Neutrophil (primary cell): Measurements from ENCODE around the gene DBNL.
A peak's percentile ranks its signal among the peaks of the same experiment; 100 is the strongest.

Experiments
- H3K27ac ChIP-seq: fragments of 200-600 bp; sonication (generic); 2 replicates; pipeline ENCODE4 v1.5.1; 2016; ENCODE audit warnings: mild to moderate bottlenecking, moderate library complexity
- H3K27me3 ChIP-seq: fragments of 200-600 bp; sonication (generic); 2 replicates; pipeline ENCODE4 v1.6.0; 2016; ENCODE audit warnings: mild to moderate bottlenecking
- H3K36me3 ChIP-seq: fragments of 200-600 bp; sonication (generic); 2 replicates; pipeline ENCODE4 v1.5.1; 2017
- H3K4me1 ChIP-seq, 2 experiments: fragments of 200-600 bp in 1 of 2; sonication (generic) in 1 of 2; 1 replicate in 1 of 2; 2 replicates in 1 of 2; pipeline versions ENCODE4 v1.5.1 to v1.6.1; 2013 to 2016; ENCODE audit warnings: low read depth in 1 of 2, low read length in 1 of 2, mild to moderate bottlenecking in 1 of 2, moderate library complexity in 1 of 2; ENCODE audit not compliant: control insufficient read depth in 1 of 2, insufficient read depth in 1 of 2
- H3K4me3 ChIP-seq, 2 experiments: fragments of 200-600 bp in 1 of 2; sonication (generic) in 1 of 2; 1 replicate in 1 of 2; 2 replicates in 1 of 2; pipeline ENCODE4 v1.5.1; 2013 to 2016; ENCODE audit warnings: low read depth in 1 of 2, low read length in 1 of 2, mild to moderate bottlenecking in 1 of 2, moderate library complexity in 1 of 2
- H3K9me3 ChIP-seq: fragments of 200-600 bp; sonication (generic); 2 replicates; pipeline ENCODE4 v1.5.1; 2016
- CTCF ChIP-seq: fragments of 200-600 bp; sonication (generic); IDR thresholded peaks from 2 replicates; pipeline ENCODE4 v1.5.1; 2016; ENCODE audit warnings: antibody characterized with exemption

Gene DBNL

DNA sequence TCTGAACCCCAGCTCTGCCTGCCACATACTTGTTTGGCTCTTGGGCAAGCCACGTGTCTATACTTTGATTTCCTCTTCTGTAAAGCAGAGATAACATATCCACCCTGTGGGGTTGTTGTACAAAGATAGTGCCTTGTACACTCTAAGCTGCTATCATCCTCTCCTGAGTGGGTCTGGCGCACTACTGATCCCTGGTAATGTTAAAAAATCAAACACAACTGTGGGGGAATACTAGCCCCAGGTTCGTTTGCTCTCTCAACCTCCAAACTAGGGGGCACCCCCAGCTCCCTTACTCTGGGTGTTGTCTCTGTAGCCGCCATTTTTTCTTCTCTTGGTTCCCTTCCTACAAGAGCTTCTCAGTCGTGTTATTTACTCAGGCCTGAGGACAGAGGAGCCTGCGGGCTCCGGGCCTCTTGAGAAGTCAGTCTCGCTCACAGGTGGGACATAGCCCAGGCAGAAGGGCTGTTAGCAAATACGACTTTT lies 36.8 kb downstream of the DBNL start:
- Histone ChIP-seq H3K27ac (peak overlapping the region; percentile 99), H3K27me3 (no peaks in the 10 kb centered on the region), H3K36me3 (peaks cover 45% of the 10 kb centered on the region), H3K9me3 (no peaks in the 10 kb centered on the region), H3K4me1 (peaks cover 19 to 21% of the 10 kb centered on the region in 2 experiments), H3K4me3 (peak overlapping the region; percentile 80 to 86)
- TF ChIP-seq CTCF, result no peak

- Histone ChIP-seq H3K9me3 (no peaks in the 10 kb centered on the region), H3K27me3 (no peaks in the 10 kb centered on the region), H3K4me1 (peaks cover 19 to 21% of the 10 kb centered on the region in 2 experiments), H3K27ac (peak overlapping the region; percentile 99), H3K4me3 (peak overlapping the region; percentile 75 to 86), H3K36me3 (peaks cover 31% of the 10 kb centered on the region)
- no peak for TF ChIP-seq CTCF
Measured at GRCh38 chr7:44082541-44083207, 38.2 kb downstream of the DBNL start.

- Histone ChIP-seq H3K4me3 (no peak overlapping the region), H3K27me3 (no peaks in the 10 kb centered on the region), H3K4me1 (peaks cover 19 to 21% of the 10 kb centered on the region in 2 experiments), H3K27ac (no peak overlapping the region), H3K9me3 (no peaks in the 10 kb centered on the region), H3K36me3 (peaks cover 20% of the 10 kb centered on the region)
- no peak for TF ChIP-seq CTCF
Measured at GRCh38 chr7:44083796-44084195, 39.3 kb downstream of the DBNL start.

DNA sequence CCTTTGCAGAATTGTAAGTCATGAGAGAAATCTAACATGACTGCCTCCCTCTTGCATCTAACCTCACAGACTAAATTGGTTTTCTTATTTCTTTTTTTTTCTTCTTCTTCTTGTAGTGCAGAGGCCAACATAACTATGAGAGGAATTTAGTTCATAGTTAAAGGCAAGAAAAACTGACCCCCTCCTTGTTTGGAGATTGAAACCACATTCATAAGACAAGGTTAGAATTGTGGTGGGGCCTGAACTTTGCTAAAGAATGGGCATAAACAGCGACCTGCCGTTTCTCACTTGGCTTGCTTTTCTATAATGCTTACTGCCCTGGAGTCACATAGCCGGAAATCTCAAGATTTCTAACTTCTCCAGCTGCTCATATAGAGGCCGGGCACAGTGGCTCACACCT lies 40.2 kb downstream of the DBNL start:
- H3K27ac ChIP-seq, result no peak overlapping the region
- no peak overlapping the region for H3K4me3 ChIP-seq
- no peaks in the 10 kb centered on the region for H3K27me3 ChIP-seq
- no peak for TF ChIP-seq CTCF
- H3K36me3 ChIP-seq, result peaks cover 11% of the 10 kb centered on the region
- H3K9me3 ChIP-seq, result no peaks in the 10 kb centered on the region
- peaks cover 19 to 21% of the 10 kb centered on the region in 2 experiments for H3K4me1 ChIP-seq

- Histone ChIP-seq H3K27me3 (peaks cover under 1% of the 10 kb centered on the region), H3K36me3 (peaks cover 3% of the 10 kb centered on the region), H3K4me3 (no peak overlapping the region), H3K9me3 (no peaks in the 10 kb centered on the region), H3K27ac (no peak overlapping the region), H3K4me1 (peaks cover 19 to 21% of the 10 kb centered on the region in 2 experiments)
- no peak for TF ChIP-seq CTCF
Measured at GRCh38 chr7:44085546-44085945, 41.0 kb downstream of the DBNL start.
